ENCODE measurements around the gene ACKR3.

- no peak for TF ChIP-seq SIN3A (IDR thresholded peaks at IDR 0.05; ENCODE audit: low read depth, low read length)
- TF ChIP-seq STAT3 (IDR thresholded peaks at IDR 0.05; ENCODE audit: low read depth, low read length), result no peak
- TF ChIP-seq YY1 (IDR thresholded peaks at IDR 0.05; ENCODE audit: low read depth, low read length), result no peak
- no peak for TF ChIP-seq POLR2AphosphoS5 (IDR thresholded peaks at IDR 0.05; ENCODE audit: low read length)
- TF ChIP-seq SPI1 (IDR thresholded peaks at IDR 0.05; ENCODE audit: borderline replicate concordance, insufficient read depth, low read depth, low read length), result no peak
These were observed 19.4 kb downstream of the ACKR3 start for GRCh38 chr2:236588932-236589592.
